Cardiac septum (tissue), 1 donor: ENCODE results near the gene SRRM2. TPM values are rescaled to one million over a fixed set of nuclear protein-coding genes. Genes with fewer than 3 reads are reported as not detected.
"Not testable (repeated sequence)": the region's sequence is repeated elsewhere in the genome, so short reads cannot be mapped to it uniquely, and the experiment has no call there.

ENCODE experiments used
- DNase-seq: peaks from one replicate; pipeline ENCODE4 v3.0.0-alpha.2; 2020; ENCODE audit warnings: low spot score
- intact Hi-C: fragments of 100-400 bp; cut with DNase I; formaldehyde crosslinking; loops from one replicate; pipeline ENCODE4 v1.14.0; 2022
- total RNA-seq: library from RNA; stranded (reverse); fragmentation: NEBNext Ultra II Directional; extraction: Animal tissue kit (Norgen Biotek cat#: 25700); gene quantifications from one replicate; pipeline ENCODE4 v1.2.1, GENCODE V29; 2021
- donor health status: DM: no; HTN: no; CAD: no.

Gene SRRM2
- total RNA-seq, 1 donor from 2014 or later, result 335 TPM

DNA sequence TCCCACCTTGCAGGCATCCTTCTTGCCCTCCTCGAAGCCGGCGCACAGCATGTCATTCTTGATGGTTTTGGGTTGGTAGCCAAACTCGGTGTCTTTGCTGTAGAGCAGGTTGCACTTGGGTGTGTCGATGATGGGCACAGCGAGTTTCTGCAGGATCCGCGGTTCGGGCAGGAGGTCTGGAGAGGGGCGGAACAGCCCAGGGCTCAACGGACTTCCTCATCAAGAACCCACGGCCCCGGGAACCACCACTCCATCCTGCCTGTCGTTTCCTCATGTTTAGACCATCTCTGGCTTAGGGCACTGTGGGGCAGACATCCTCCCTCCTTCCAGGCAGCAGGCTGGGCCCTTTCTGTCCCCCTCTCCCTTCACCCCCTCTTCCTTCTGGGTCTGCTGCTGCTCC, 38.9 kb upstream of the SRRM2 start:
- intact Hi-C loops, result no loop called here
- DNase-seq, result no peak

GRCh38 chr16:2713985-2714774, 38.3 kb upstream of the SRRM2 start:
- intact Hi-C loops, result no loop called here
- no peak for DNase-seq

- intact Hi-C loops, result no loop called here
- DNase-seq, result no peak
These were observed 37.4 kb upstream of the SRRM2 start for GRCh38 chr16:2715064-2715463.

DNA sequence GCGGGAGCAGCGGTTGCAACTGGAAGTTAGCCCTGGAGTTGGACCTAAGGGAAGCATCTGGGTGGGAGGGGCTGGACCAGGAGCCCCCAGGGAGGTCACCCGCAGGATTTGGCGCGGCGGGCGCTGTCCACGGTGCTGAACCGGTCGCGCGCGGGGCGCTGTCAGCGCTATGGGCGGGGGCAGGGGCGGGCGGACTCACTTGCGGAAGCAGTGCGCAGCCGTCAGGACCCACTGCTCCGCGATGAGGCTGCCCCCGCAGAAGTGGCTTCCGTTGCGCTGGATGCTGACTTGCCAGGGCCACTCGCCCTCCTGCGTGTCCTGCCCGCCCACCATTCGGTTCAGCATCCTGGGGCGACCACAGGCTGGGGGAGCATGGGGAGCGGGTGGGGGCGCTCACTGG, 36.9 kb upstream of the SRRM2 start:
- peak; percentile 84 for DNase-seq
- intact Hi-C loops, result no loop called here

DNA sequence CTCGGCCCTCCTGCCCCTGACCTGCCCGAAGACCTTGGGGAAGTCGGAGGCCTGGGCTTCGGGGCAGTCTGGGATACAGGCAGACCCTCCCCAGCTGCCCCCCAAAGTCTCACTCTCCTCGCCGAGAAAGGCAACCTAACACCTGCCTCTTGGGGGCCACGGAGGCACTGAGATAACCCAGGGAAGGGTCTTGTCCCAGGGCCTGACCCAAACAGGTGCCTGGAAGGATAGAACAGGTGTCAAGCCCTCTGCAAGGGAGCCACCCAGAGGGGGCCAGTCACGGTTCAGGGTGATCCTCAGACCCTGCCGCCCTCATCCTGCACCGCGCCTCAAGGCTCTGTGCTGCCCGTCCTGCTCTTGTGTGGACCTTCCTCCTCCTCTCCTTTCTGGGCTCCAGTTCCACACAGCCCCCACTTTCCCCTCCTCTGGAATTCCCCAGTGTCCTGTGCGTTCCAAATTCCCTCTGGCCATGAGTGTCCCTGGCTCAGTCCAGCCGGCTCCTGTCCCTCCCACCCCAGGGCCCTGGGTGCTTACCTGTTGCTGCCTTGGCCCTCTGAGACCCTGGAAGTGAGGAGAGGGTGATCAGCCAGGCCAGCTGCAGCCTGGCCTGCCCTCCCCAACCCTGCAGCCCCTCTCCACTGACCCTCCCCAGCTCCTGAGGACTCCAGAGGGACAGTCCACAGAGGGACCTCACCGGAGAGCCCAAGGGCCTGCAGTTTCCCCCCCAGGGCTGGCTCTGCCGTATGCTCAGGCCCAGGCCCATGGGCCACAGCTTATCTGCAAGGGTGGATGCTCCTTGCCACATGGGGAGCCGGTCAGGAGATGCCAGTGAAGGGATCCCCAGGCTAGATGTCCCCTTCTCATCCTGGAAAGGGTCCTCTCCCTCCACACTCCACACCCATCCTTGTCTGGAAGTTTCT, 36.2 kb upstream of the SRRM2 start:
- intact Hi-C loops, result no loop called here
- no peak for DNase-seq

DNA sequence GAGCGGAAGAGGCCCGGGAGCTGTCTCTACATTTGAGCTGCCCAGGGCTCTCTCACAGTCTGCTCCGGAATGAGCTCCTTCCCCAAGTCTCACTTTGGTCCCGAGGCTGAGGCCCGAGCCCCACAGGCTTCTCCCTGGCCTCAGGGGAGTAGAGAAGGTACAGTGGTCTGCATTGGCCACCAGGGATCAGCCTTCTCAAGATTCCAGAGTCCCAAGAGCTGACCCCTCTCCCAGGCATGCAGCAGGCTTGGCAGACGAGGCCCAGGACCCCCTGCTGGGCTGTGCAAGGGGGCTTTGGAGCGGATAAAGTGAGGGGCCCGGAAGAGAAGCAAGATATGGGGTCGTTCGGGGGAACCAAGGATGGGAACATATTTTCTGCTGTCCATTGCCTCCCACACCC, 35.5 kb upstream of the SRRM2 start:
- DNase-seq, result no peak
- intact Hi-C loops, result no loop called here

- DNase-seq, result no peak
- intact Hi-C loops, result no loop called here
These were observed 34.8 kb upstream of the SRRM2 start for GRCh38 chr16:2717383-2718263.

GRCh38 chr16:2719328-2720063, 32.9 kb upstream of the SRRM2 start:
- intact Hi-C loops, result loop anchor here (2.0 to 10.0 kb wide), 3 partner anchors 33 to 145 kb away; partner anchors contain the start of genes KCTD5 and SRRM2
- no peak for DNase-seq

DNA sequence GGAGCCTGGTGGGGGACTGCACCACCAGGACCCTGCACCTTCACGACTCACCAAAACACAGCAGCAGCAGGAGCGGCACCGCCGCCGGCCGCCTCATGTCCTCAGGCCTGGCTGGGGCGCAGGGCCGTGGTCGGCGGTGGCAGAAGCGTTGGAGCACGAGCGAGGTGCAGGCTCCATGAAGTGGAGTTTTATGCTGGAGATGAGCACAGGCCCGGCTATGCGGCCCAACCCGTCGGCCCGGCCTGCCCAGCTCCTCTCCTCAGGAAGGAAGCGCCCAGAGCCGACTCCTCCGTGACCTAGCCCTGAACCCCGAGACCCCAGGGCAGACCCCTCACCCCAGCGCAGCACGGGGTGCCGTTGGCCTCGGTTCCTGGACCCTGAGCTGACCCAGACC, 32.4 kb upstream of the SRRM2 start, which contains the start of gene PRSS27:
PRSS27 (minus strand) TSS at position 161 of the 394 bp plus-strand sequence; CDS start at position 97, 64 bp downstream.
- intact Hi-C loops, result loop anchor here (2.0 to 10.0 kb wide), 3 partner anchors 33 to 145 kb away; partner anchors contain the start of genes KCTD5 and SRRM2

DNA sequence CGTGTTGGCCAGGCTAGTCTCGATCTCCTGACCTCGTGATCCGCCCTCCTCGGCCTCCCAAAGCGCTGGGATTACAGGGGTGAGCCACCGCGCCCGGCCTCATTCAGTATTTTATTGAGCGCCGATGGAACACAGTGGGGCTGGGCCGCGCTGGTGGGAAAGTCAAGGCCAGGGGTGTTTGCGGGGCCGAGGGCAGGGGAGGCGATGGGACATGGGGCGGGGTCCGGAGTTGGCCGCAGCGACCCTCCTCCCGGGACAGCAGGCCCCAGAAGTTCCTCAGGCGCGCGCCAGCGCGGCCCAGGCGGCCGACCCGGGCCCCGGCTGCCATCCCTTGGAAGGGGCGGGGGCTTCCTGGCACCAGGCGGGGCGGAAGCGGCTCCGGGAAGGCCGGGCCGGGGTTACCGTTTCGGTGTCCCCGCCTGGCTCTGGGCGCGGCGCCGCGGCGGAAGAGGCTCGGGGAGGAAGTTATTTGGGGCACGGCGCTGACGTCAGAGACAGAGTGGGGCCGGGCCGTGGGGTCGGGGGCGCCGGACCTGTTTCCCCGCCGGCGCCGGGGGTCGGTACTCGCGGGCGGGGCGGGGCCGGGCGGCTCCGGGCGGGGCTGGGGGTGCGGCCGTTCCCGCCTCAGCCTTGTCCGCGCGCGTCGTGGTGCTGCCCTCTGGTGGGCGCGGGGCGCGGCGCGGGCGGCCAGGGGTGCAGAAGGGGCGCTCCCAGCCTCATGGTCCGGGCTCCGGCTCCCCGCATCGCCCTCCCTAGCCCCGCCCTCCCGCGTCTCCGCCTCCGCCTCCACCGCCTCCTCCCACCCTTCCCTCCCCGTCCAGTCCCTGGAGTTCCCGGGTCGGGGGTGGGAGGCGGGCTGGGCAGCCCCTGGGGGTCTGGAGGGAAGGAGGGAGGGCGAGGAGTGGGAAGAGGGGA, 31.5 kb upstream of the SRRM2 start:
- intact Hi-C loops, result loop anchor here (2.0 to 10.0 kb wide), 3 partner anchors 32 to 144 kb away; partner anchors contain the start of genes KCTD5 and SRRM2
- DNase-seq, result peak; percentile 87

More for the DNA sequence above, 32.4 kb upstream of the SRRM2 start, which contains the start of gene PRSS27:
- no peak for DNase-seq

DNA sequence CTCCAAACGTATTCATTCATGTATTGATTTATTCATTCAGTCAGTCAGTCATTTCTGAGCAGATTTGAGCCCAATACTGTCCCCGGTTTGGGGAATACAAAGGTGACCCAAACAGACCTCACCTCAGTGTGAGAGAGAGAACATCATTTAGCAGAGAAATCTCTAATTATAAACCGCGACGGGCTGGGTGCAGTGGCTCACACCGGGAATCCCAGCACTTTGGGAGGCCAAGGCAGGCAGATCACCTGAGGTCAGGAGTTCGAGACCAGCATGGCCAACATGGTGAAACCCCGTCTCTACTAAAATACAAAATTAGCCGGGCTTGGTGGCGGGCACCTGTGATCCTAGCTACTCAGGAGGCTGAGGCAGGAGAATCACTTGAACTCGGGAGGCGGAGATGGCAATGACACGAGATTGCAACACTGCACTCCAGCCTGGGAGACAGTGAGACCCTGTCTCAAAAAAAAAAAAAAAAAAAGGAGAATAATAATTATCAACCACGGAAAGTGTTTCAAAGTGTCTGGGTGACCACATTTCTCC, 30.7 kb upstream of the SRRM2 start:
- intact Hi-C loops, result loop anchor here (2.0 to 10.0 kb wide), 3 partner anchors 31 to 143 kb away; partner anchors contain the start of genes KCTD5 and SRRM2
- not testable (repeated sequence) for DNase-seq

GRCh38 chr16:2724088-2724676, 28.3 kb upstream of the SRRM2 start:
- no peak for DNase-seq
- intact Hi-C loops, result loop anchor here (5.0 to 10.0 kb wide), 2 partner anchors 42 to 141 kb away; partner anchors contain the start of gene KCTD5

DNA sequence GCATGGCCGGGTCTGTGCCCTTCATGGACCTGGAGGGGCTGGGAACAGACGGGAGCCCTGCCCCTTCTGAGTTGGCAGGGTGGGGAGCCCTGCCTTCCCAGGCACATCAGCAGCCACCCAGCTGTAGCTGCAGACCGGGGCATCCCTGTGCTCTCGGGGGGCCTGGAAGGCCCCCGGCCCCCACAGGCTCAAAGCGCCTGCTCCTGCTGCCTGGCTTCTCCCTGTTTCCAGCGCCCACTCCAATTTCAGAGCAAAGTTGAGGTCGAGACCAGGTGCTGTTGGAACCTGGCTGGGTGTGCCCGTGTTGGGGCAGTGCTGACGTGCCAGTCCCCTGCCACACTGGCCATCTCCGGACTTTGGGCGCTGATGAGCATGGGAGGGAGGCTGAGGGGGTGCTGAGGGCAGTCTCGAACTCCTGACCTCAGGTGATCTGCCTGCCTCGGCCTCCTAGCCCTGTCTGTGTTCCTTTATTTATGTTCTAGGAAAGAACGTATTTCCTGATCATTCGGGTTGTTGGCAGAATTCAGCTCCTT, 27.6 kb upstream of the SRRM2 start:
- intact Hi-C loops, result loop anchor here (5.0 to 10.0 kb wide), 2 partner anchors 43 to 140 kb away; partner anchors contain the start of gene KCTD5
- no peak for DNase-seq

- DNase-seq, result no peak
- intact Hi-C loops, result loop anchor here (10.0 kb wide), 1 partner anchor 138 kb away; no protein-coding TSS in a partner anchor
These were observed 25.5 kb upstream of the SRRM2 start for GRCh38 chr16:2726923-2727322.

GRCh38 chr16:2728034-2728433, 24.4 kb upstream of the SRRM2 start:
- intact Hi-C loops, result loop anchor here (10.0 kb wide), 1 partner anchor 137 kb away; no protein-coding TSS in a partner anchor

More at GRCh38 chr16:2728034-2728433, 24.4 kb upstream of the SRRM2 start:
- no peak for DNase-seq
